ENCODE results near the gene CD22. TPM values are rescaled to one million over a fixed set of nuclear protein-coding genes. Genes with fewer than 3 reads are reported as not detected.

CD22 gene
- total and polyA plus RNA-seq, 10 donors = 251 to 446 (median 362) TPM

DNA sequence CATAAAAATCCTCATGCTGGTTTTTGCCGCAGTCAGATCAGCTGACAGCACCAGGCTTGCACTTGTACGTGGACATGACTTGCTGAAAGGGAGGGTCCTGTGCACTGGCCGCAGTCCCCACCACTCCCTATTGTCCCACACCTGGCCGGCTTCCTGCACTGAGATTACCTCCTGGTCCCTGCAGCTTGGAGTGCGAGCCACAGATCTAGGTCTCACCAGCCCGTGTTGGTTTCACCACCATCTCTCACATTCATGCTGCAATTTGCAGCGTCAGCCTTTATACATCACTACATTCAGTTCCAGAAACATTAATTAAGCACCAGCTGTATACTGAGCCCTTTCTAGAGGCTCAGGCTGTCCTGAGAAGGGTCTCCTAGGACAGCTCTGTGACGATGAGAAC, 15.0 kb upstream of the CD22 start:
- Histone ChIP-seq H3K36me3 (no peaks in the 10 kb centered on the region), H3K9me3 (no peaks in the 10 kb centered on the region), H3K27ac (no peak overlapping the region), H3K4me1 (peaks cover 10 to 100% (median 27%) of the 10 kb centered on the region in 6 donors), H3K4me3 (no peak overlapping the region), H3K27me3 (replicated peaks in 1 of 7) (no peaks in the 10 kb centered on the region)
- TF ChIP-seq POLR2AphosphoS5 (IDR thresholded peaks at IDR 0.05) (no peak), POLR2A (IDR thresholded peaks at IDR 0.05) (no peak), CTCF (IDR thresholded peaks at IDR 0.05 in 8 of 11, conservative IDR thresholded peaks at IDR 0.05 in 3 of 11) (no peak)
- WGBS, 5 donors = 82 to 91% (median 89%) methylated on average over 8 of the region's 8 CpGs
- intact Hi-C loops (cut with DNase I; ENCODE audit: low total_unique reads) = no loop called here
- no peak for DNase-seq

- DNase-seq = no peak
- no peaks in the 10 kb centered on the region for H3K9me3 ChIP-seq
- H3K36me3 ChIP-seq = no peaks in the 10 kb centered on the region
- WGBS, 5 donors = 63 to 81% (median 77%) methylated on average over 10 of the region's 10 CpGs
- no peak for TF ChIP-seq CTCF (IDR thresholded peaks at IDR 0.05 in 8 of 11, conservative IDR thresholded peaks at IDR 0.05 in 3 of 11)
- TF ChIP-seq POLR2A (IDR thresholded peaks at IDR 0.05) = no peak
- no peak for TF ChIP-seq POLR2AphosphoS5 (IDR thresholded peaks at IDR 0.05)
- no peak overlapping the region for H3K27ac ChIP-seq
- peaks cover 19 to 100% (median 36%) of the 10 kb centered on the region in 6 donors for H3K4me1 ChIP-seq
- H3K4me3 ChIP-seq = no peak overlapping the region
- no peaks in the 10 kb centered on the region for H3K27me3 ChIP-seq (replicated peaks in 1 of 7)
- intact Hi-C loops (cut with DNase I; ENCODE audit: low total_unique reads) = no loop called here
Observed at GRCh38 chr19:35314858-35315470, 14.0 kb upstream of the CD22 start.

DNA sequence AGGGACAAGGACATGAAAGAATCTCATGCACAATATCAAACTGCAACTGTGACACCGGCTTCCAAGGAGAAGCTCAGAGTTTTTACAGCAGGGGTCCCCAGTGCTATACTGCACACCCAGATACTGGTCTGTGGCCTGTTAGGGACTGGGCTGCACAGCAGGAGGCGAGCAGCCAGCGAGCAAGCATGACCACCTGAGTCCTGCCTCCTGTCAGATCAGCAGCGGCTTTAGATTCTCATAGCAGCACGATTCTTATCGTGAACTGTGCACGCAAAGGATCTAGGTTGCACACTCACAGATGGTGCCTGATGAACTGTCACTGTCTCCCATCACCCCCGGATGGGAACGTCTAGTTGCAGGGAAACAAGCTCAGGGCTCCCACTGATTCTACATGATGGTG, 13.1 kb upstream of the CD22 start:
- peak overlapping the region in 3 of 8 donors; percentile 48 to 82 (median 72) for H3K27ac ChIP-seq
- H3K27me3 ChIP-seq (replicated peaks in 1 of 7) = no peaks in the 10 kb centered on the region
- intact Hi-C loops (cut with DNase I; ENCODE audit: low total_unique reads) = no loop called here
- peaks cover 24 to 100% (median 45%) of the 10 kb centered on the region in 6 donors for H3K4me1 ChIP-seq
- no peaks in the 10 kb centered on the region for H3K36me3 ChIP-seq
- WGBS, 5 donors = 81 to 89% (median 86%) methylated on average over 9 of the region's 9 CpGs
- H3K9me3 ChIP-seq = no peaks in the 10 kb centered on the region
- DNase-seq = no peak
- H3K4me3 ChIP-seq = no peak overlapping the region
- TF ChIP-seq POLR2A (IDR thresholded peaks at IDR 0.05) = no peak
- no peak for TF ChIP-seq POLR2AphosphoS5 (IDR thresholded peaks at IDR 0.05)

DNA sequence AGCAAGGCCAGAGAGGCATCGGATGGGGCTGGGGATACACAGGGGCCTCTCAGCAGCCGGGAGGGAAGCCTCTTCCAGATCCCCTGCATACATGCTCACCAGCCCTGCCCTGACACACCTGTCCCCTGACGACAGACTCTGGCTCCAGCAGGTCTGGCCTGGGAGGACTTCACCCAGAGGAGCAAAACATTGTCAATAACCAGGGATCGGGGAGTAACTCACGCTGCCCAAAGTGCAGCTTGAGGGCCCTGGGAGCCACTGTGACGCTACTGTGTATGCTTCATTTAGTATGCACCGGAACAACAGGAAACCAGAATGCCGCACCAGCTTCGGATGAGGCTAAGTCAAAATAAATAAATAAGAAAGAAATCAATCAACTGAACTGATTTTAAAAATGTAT, 12.4 kb upstream of the CD22 start:
- WGBS, 5 donors = 76 to 87% (median 78%) methylated on average over 9 of the region's 9 CpGs
- Histone ChIP-seq H3K36me3 (no peaks in the 10 kb centered on the region), H3K4me1 (peaks cover 24 to 100% (median 50%) of the 10 kb centered on the region in 6 donors), H3K27ac (peak overlapping the region in 5 of 8 donors; percentile 72 to 83 (median 82)), H3K27me3 (replicated peaks in 1 of 7) (no peaks in the 10 kb centered on the region), H3K9me3 (peaks cover 0 to under 1% (median 0%) of the 10 kb centered on the region in 8 donors), H3K4me3 (no peak overlapping the region)
- intact Hi-C loops (cut with DNase I; ENCODE audit: low total_unique reads) = no loop called here
- peak in 1 of 3 donors; percentile 43 for TF ChIP-seq POLR2AphosphoS5 (IDR thresholded peaks at IDR 0.05)
- TF ChIP-seq CTCF (IDR thresholded peaks at IDR 0.05 in 8 of 11, conservative IDR thresholded peaks at IDR 0.05 in 3 of 11) = no peak
- DNase-seq = no peak
